Psoas muscle (tissue), 8 donors: ENCODE measurements around the gene NDUFB11. TPM values are rescaled to one million over a fixed set of nuclear protein-coding genes. Genes with fewer than 3 reads are reported as not detected.
"Not testable (repeated sequence)": the region's sequence is repeated elsewhere in the genome, so short reads cannot be mapped to it uniquely, and the experiment has no call there.

Experiments used
- ATAC-seq, 4 donors: fragments of 200-7000 bp; cut with Tn5 transposase; one replicate each; pipeline ENCODE4 v1.9.1; 2020; ENCODE audit warnings: moderate library complexity in 3 of 4, mild to moderate bottlenecking in 2 of 4
- DNase-seq, 2 donors: peaks; one replicate each; pipeline ENCODE4 v3.0.0-alpha.2; 2020
- H3K27ac ChIP-seq: fragments of 200-600 bp; one replicate; pipeline ENCODE4 v1.8.0; 2022
- H3K27me3 ChIP-seq, 3 donors: fragments of 200-600 bp in 1 of 3; one replicate each; pipeline versions ENCODE4 v1.6.1 to v1.8.0; 2013 to 2022; ENCODE audit warnings: low read length in 2 of 3, mild to moderate bottlenecking in 2 of 3, moderate library complexity in 1 of 3; ENCODE audit not compliant: insufficient read depth in 3 of 3
- H3K36me3 ChIP-seq, 2 donors: fragments of 200-600 bp in 1 of 2; one replicate each; pipeline versions ENCODE4 v1.6.1 to v1.8.0; 2013 to 2022; ENCODE audit warnings: low read depth in 1 of 2, mild to moderate bottlenecking in 1 of 2, moderate library complexity in 1 of 2; ENCODE audit not compliant: insufficient read depth in 1 of 2
- H3K4me1 ChIP-seq: fragments of 200-600 bp; one replicate; pipeline ENCODE4 v1.8.0; 2022
- H3K4me3 ChIP-seq: fragments of 200-600 bp; one replicate; pipeline ENCODE4 v1.8.0; 2022; ENCODE audit warnings: mild to moderate bottlenecking
- H3K9me3 ChIP-seq: fragments of 200-600 bp; one replicate; pipeline ENCODE4 v1.8.0; 2022
- CTCF ChIP-seq: fragments of 200-600 bp; IDR thresholded peaks from one replicate; pipeline ENCODE4 v1.8.0; 2022; ENCODE audit warnings: antibody characterized with exemption
- WGBS, 3 donors: extraction: QIAGEN DNeasy Blood & Tissue Kit; methylation state at CpG; one replicate each; pipeline versions ENCODE4 v1.1.6 to v1.1.7; 2013; 5-methylcytosine and 5-hydroxymethylcytosine counted together
- intact Hi-C, 2 donors: fragments of 100-400 bp; cut with DNase I; formaldehyde crosslinking; loops; one replicate each; pipeline versions ENCODE4 v1.11.0 to v1.14.2; 2022
- polyA plus RNA-seq, 3 donors: library from polyadenylated mRNA; stranded (reverse); fragments of 200-250 nt; gene quantifications; one replicate each; pipeline ENCODE4 v1.2.3, GENCODE V29; 2013
- total RNA-seq, 4 donors: library from RNA; stranded (reverse); fragmentation: NEBNext Ultra II Directional in 2 of 4; extraction: Animal tissue kit (Norgen Biotek cat#: 25700) in 2 of 4; gene quantifications; one replicate each; pipeline versions ENCODE4 v1.2.1 to v1.2.4, GENCODE V29; 2021 to 2023
- donor health status: healthy with polysubstance abuse.
- donor health status: DM: no; HTN: no; CAD: no; lungs with moderate emphysema.
- donor health status: Bipolar disorder and iron deficiency.
- donor health status: healthy.
- donor health status: DM: yes; HTN: yes; CAD: no.
- donor health status: DM: no; HTN: no; CAD: no.
- donor health status: DM: no; HTN: no; CAD: no.
- donor health status: DM: yes; HTN: yes; CAD: no.

NDUFB11 gene
- total and polyA plus RNA-seq, 7 donors = 142 to 207 (median 175) TPM

GRCh38 chrX:47133493-47133892, 11.0 kb downstream of the NDUFB11 start:
- intact Hi-C loops = no loop called here
- no peak for TF ChIP-seq CTCF

GRCh38 chrX:47129899-47130358, 14.6 kb downstream of the NDUFB11 start:
- H3K4me3 ChIP-seq = peak overlapping the region; percentile 72
- H3K27me3 ChIP-seq = no peaks in the 10 kb centered on the region
- ATAC-seq (peak in 1 of 4 donors; percentile 46), DNase-seq (no peak)
- no peaks in the 10 kb centered on the region for H3K9me3 ChIP-seq
- 13 to 34% (median 15%) methylated on average over 9 to 11 of the region's 11 CpGs for WGBS, 3 donors
- no peak for TF ChIP-seq CTCF
- no peaks in the 10 kb centered on the region for H3K4me1 ChIP-seq
- intact Hi-C loops = no loop called here
- peak overlapping the region; percentile 77 for H3K27ac ChIP-seq
- no peaks in the 10 kb centered on the region for H3K36me3 ChIP-seq

More at GRCh38 chrX:47133493-47133892, 11.0 kb downstream of the NDUFB11 start:
- H3K36me3 ChIP-seq = no peaks in the 10 kb centered on the region
- ATAC-seq = no peak
- H3K4me1 ChIP-seq = no peaks in the 10 kb centered on the region
- DNase-seq = no peak
- H3K4me3 ChIP-seq = no peak overlapping the region
- no peaks in the 10 kb centered on the region for H3K9me3 ChIP-seq
- no peaks in the 10 kb centered on the region for H3K27me3 ChIP-seq
- 67 to 85% (median 83%) methylated on average over 4 to 5 of the region's 5 CpGs for WGBS, 3 donors
- H3K27ac ChIP-seq = no peak overlapping the region

- DNase-seq (peak; percentile 87 to 93), ATAC-seq (peak; percentile 98 to 99 (median 98))
- Histone ChIP-seq H3K36me3 (no peaks in the 10 kb centered on the region), H3K27ac (peak overlapping the region; percentile 77), H3K27me3 (no peaks in the 10 kb centered on the region), H3K9me3 (no peaks in the 10 kb centered on the region), H3K4me1 (no peaks in the 10 kb centered on the region), H3K4me3 (peak overlapping the region; percentile 72)
- intact Hi-C loops = no loop called here
- WGBS, 3 donors = 0 to 31% (median 0%) methylated on average over 21 to 31 of the region's 31 CpGs
- no peak for TF ChIP-seq CTCF
Measured at GRCh38 chrX:47129157-47129898, 15.2 kb downstream of the NDUFB11 start.

- H3K36me3 ChIP-seq, H3K9me3 ChIP-seq, H3K27me3 ChIP-seq, ATAC-seq, H3K27ac ChIP-seq, H3K4me1 ChIP-seq, H3K4me3 ChIP-seq, DNase-seq, intact Hi-C loops: not testable (repeated sequence)
- 70 to 79% (median 78%) methylated on average over 3 of the region's 3 CpGs for WGBS, 3 donors
Measured at GRCh38 chrX:47124466-47124865, 20.0 kb downstream of the NDUFB11 start.

- H3K4me1 ChIP-seq, H3K9me3 ChIP-seq, H3K4me3 ChIP-seq, H3K27ac ChIP-seq, H3K36me3 ChIP-seq, DNase-seq, intact Hi-C loops, H3K27me3 ChIP-seq, ATAC-seq: not testable (repeated sequence)
- WGBS, 3 donors = 82 to 91% (median 88%) methylated on average over 7 of the region's 7 CpGs
Measured at GRCh38 chrX:47116551-47117110, 27.9 kb downstream of the NDUFB11 start.
